ENCODE measurements around the gene ARAP1.

ARAP1 gene

DNA sequence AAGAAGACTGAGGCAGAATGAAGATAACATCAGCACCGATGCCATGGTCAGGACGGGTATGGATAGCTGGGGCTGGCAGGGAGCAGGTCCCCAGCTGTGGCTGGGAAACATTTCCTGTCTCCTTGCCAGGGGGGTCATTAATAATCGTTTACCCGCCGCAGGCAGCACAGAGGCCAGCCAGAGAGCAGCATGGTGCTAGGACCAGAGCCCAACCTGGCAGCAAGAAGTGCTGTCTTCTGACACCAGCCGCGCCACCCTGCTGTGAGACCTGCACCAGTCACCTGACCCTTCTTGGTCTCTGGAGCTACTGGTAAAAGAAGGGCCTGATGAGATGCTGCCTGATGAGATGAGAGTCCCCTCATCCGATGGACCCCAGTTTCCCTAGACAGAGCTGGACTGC, 114.3 kb downstream of the ARAP1 start:
- H3K27me3 ChIP-seq (ENCODE audit: control insufficient read depth, insufficient read depth, low read length, poor library complexity, severe bottlenecking): peaks cover 43% of the 10 kb centered on the region
- H3K9me3 ChIP-seq (ENCODE audit: control insufficient read depth, low read length): no peaks in the 10 kb centered on the region
- no peaks in the 10 kb centered on the region for H3K36me3 ChIP-seq (ENCODE audit: control insufficient read depth, insufficient read depth, low read length)
- no peak overlapping the region for H3K4me3 ChIP-seq (ENCODE audit: insufficient read depth, low read depth, low read length)
- 90 to 91% methylated on average over 8 of the region's 8 CpGs for WGBS, 2 experiments
- no peak overlapping the region for H3K27ac ChIP-seq (ENCODE audit: insufficient read depth, low read depth, low read length, poor library complexity, severe bottlenecking)
- H3K4me1 ChIP-seq (ENCODE audit: control insufficient read depth, insufficient read depth, low read length): peaks cover 5% of the 10 kb centered on the region

- H3K27ac ChIP-seq (ENCODE audit: insufficient read depth, low read depth, low read length, poor library complexity, severe bottlenecking): no peak overlapping the region
- no peaks in the 10 kb centered on the region for H3K9me3 ChIP-seq (ENCODE audit: control insufficient read depth, low read length)
- H3K36me3 ChIP-seq (ENCODE audit: control insufficient read depth, insufficient read depth, low read length): no peaks in the 10 kb centered on the region
- peaks cover 36% of the 10 kb centered on the region for H3K27me3 ChIP-seq (ENCODE audit: control insufficient read depth, insufficient read depth, low read length, poor library complexity, severe bottlenecking)
- 82 to 97% methylated on average over 2 of the region's 2 CpGs for WGBS, 2 experiments
- H3K4me1 ChIP-seq (ENCODE audit: control insufficient read depth, insufficient read depth, low read length): peaks cover 13% of the 10 kb centered on the region
- no peak overlapping the region for H3K4me3 ChIP-seq (ENCODE audit: insufficient read depth, low read depth, low read length)
These were observed 115.0 kb downstream of the ARAP1 start for GRCh38 chr11:72637198-72637597.

DNA sequence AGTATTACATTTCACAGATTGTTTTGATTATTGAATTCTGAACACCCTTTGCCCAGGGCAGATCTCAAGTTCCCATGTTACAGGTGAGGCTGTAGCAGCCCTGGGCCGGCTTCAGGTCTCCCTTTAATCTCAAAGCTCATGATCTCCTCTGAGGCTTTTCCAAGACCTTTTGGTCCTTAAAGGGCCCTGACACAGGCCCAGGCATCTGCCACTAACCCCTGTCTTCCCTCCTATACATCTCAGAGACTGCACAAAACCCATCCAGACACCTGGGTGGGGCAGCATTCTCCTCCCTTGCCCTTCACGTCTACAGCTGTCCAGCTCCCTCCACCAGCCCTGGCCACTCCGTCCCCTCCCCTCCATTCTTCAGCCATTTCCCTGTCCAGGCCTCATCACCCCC, 115.8 kb downstream of the ARAP1 start:
- Histone ChIP-seq H3K4me1 (ENCODE audit: control insufficient read depth, insufficient read depth, low read length) (peaks cover 17% of the 10 kb centered on the region), H3K9me3 (ENCODE audit: control insufficient read depth, low read length) (no peaks in the 10 kb centered on the region), H3K27me3 (ENCODE audit: control insufficient read depth, insufficient read depth, low read length, poor library complexity, severe bottlenecking) (peaks cover 27% of the 10 kb centered on the region), H3K27ac (ENCODE audit: insufficient read depth, low read depth, low read length, poor library complexity, severe bottlenecking) (no peak overlapping the region), H3K4me3 (ENCODE audit: insufficient read depth, low read depth, low read length) (no peak overlapping the region), H3K36me3 (ENCODE audit: control insufficient read depth, insufficient read depth, low read length) (no peaks in the 10 kb centered on the region)
- 66 to 72% methylated on average over 3 of the region's 3 CpGs for WGBS, 2 experiments

- peaks cover 17% of the 10 kb centered on the region for H3K4me1 ChIP-seq (ENCODE audit: control insufficient read depth, insufficient read depth, low read length)
- H3K9me3 ChIP-seq (ENCODE audit: control insufficient read depth, low read length): no peaks in the 10 kb centered on the region
- no peak overlapping the region for H3K4me3 ChIP-seq (ENCODE audit: insufficient read depth, low read depth, low read length)
- H3K27me3 ChIP-seq (ENCODE audit: control insufficient read depth, insufficient read depth, low read length, poor library complexity, severe bottlenecking): peaks cover 23% of the 10 kb centered on the region
- no peaks in the 10 kb centered on the region for H3K36me3 ChIP-seq (ENCODE audit: control insufficient read depth, insufficient read depth, low read length)
- H3K27ac ChIP-seq (ENCODE audit: insufficient read depth, low read depth, low read length, poor library complexity, severe bottlenecking): no peak overlapping the region
- 46 to 51% methylated on average over 6 of the region's 6 CpGs for WGBS, 2 experiments
These were observed 116.3 kb downstream of the ARAP1 start for GRCh38 chr11:72635933-72636332.

GRCh38 chr11:72635309-72635915, 116.8 kb downstream of the ARAP1 start:
- Histone ChIP-seq H3K9me3 (ENCODE audit: control insufficient read depth, low read length) (no peaks in the 10 kb centered on the region), H3K36me3 (ENCODE audit: control insufficient read depth, insufficient read depth, low read length) (no peaks in the 10 kb centered on the region), H3K27ac (ENCODE audit: insufficient read depth, low read depth, low read length, poor library complexity, severe bottlenecking) (no peak overlapping the region), H3K4me1 (ENCODE audit: control insufficient read depth, insufficient read depth, low read length) (peaks cover 17% of the 10 kb centered on the region), H3K4me3 (ENCODE audit: insufficient read depth, low read depth, low read length) (no peak overlapping the region), H3K27me3 (ENCODE audit: control insufficient read depth, insufficient read depth, low read length, poor library complexity, severe bottlenecking) (peaks cover 18% of the 10 kb centered on the region)
- 88 to 92% methylated on average over 9 of the region's 9 CpGs for WGBS, 2 experiments

Data from ectodermal cell (in vitro differentiated cells).